ENCODE measurements around the gene LYAR. TPM values are rescaled to one million over a fixed set of nuclear protein-coding genes. Genes with fewer than 3 reads are reported as not detected.
A peak's percentile ranks its signal among the peaks of the same experiment; 100 is the strongest.

The LYAR gene
- total RNA-seq, 6 experiments from 2014 or later, result 11.9 to 19.3 (median 15.7) TPM

DNA sequence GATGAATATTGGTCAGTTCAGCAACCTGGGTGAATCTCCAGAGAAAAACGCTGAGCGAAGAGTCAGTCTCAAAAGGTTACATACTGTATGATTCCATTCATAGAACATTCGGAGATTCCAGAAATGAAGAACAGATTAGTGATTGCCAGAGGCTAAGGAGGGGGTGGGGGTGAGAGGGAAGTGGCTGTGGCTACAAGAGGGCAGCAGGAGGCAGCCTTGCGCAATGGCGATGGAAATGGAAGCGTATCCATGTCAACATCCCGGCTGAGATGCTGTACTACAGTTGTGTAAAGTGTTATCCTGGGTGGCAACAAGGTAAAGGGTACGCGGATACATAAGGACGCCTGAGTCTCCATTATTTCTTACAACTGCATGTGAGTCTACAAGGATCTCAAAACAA, 18.0 kb downstream of the LYAR start:
- H3K9me3 Mint-ChIP-seq, result no peaks in the 10 kb centered on the region
- H3K36me3 Mint-ChIP-seq (ENCODE audit: low read depth), result peaks cover 11% of the 10 kb centered on the region
- H3K27me3 Mint-ChIP-seq (ENCODE audit: insufficient read depth), result no peaks in the 10 kb centered on the region; the same call in none of the 2 replicates
- no peak for DNase-seq
- H3K4me1 Mint-ChIP-seq (ENCODE audit: low read depth), result peaks cover 18% of the 10 kb centered on the region
- H3K27ac Mint-ChIP-seq, result no peak overlapping the region
- TF ChIP-seq, protein P1, sequence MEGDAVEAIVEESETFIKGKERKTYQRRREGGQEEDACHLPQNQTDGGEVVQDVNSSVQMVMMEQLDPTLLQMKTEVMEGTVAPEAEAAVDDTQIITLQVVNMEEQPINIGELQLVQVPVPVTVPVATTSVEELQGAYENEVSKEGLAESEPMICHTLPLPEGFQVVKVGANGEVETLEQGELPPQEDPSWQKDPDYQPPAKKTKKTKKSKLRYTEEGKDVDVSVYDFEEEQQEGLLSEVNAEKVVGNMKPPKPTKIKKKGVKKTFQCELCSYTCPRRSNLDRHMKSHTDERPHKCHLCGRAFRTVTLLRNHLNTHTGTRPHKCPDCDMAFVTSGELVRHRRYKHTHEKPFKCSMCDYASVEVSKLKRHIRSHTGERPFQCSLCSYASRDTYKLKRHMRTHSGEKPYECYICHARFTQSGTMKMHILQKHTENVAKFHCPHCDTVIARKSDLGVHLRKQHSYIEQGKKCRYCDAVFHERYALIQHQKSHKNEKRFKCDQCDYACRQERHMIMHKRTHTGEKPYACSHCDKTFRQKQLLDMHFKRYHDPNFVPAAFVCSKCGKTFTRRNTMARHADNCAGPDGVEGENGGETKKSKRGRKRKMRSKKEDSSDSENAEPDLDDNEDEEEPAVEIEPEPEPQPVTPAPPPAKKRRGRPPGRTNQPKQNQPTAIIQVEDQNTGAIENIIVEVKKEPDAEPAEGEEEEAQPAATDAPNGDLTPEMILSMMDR (IDR thresholded peaks at IDR 0.05), result peak; percentile 15
- no peak overlapping the region for H3K4me3 Mint-ChIP-seq

DNA sequence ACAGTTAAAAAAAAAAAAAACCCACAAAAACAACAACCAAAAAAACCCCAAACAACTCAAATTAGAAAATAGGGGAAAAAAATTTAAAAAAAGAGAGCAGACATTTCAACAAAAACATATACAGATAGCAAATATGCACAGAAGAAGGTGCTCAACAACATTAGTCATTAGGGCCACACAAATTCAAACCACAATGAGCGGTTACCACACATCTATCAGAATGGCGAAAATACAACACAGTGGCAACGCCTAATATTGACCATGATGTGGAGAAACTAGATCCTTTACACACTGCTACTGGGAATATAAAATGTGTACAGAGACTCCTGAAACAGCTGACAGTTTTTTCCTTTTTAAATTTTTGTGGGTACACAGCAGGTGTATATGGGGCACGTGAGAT, 19.4 kb downstream of the LYAR start:
- Mint-ChIP-seq H3K9me3 (no peaks in the 10 kb centered on the region), H3K27me3 (ENCODE audit: insufficient read depth) (peaks cover 2% of the 10 kb centered on the region), H3K4me1 (ENCODE audit: low read depth) (peaks cover 18% of the 10 kb centered on the region), H3K36me3 (ENCODE audit: low read depth) (peaks cover 11% of the 10 kb centered on the region), H3K4me3 (no peak overlapping the region), H3K27ac (no peak overlapping the region)
- TF ChIP-seq, protein P1 (IDR thresholded peaks at IDR 0.05), result no peak
- DNase-seq, result no peak

GRCh38 chr4:4269856-4270255, 20.1 kb downstream of the LYAR start:
- H3K27ac Mint-ChIP-seq, result peak overlapping the region; percentile 34; the same call in 1 of the 2 replicates
- no peaks in the 10 kb centered on the region for H3K9me3 Mint-ChIP-seq
- TF ChIP-seq, protein P1 (IDR thresholded peaks at IDR 0.05), result no peak
- H3K27me3 Mint-ChIP-seq (ENCODE audit: insufficient read depth), result peaks cover 2% of the 10 kb centered on the region
- H3K4me3 Mint-ChIP-seq, result no peak overlapping the region
- peaks cover 18% of the 10 kb centered on the region for H3K4me1 Mint-ChIP-seq (ENCODE audit: low read depth)
- H3K36me3 Mint-ChIP-seq (ENCODE audit: low read depth), result peaks cover 11% of the 10 kb centered on the region
- DNase-seq, result no peak

DNA sequence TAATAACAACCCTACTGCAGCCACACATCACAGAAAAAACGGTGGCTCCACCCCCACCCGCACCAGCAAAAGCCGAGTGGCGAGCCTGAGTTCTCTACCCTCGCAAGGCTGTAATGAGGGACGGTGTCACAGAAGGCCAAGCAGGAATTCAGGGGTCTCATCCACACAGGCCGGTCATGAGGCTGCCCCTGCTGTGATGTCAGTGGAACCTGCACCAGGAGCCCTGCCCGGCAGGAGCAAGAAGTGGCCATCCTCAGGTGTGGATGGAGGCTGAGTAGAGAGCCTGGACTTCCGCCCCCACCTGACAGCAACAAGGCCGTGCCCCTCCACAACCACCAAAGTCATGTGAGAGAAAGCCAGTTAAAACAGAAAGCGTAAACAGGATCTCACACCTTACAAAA, 20.6 kb downstream of the LYAR start:
- H3K36me3 Mint-ChIP-seq (ENCODE audit: low read depth), result peaks cover 6% of the 10 kb centered on the region
- H3K9me3 Mint-ChIP-seq, result no peaks in the 10 kb centered on the region
- no peak overlapping the region for H3K27ac Mint-ChIP-seq

GRCh38 chr4:4268776-4269175, 21.2 kb downstream of the LYAR start:
- Mint-ChIP-seq H3K36me3 (ENCODE audit: low read depth) (0 out of 2 replicates have a peak, but pooled peaks cover 3% of the 10 kb centered on the region), H3K27ac (no peak overlapping the region; the same call in 1 of the 2 replicates), H3K4me1 (ENCODE audit: low read depth) (peaks cover 18% of the 10 kb centered on the region), H3K9me3 (no peaks in the 10 kb centered on the region), H3K4me3 (no peak overlapping the region), H3K27me3 (ENCODE audit: insufficient read depth) (peaks cover 8% of the 10 kb centered on the region)
- TF ChIP-seq, protein P1 (IDR thresholded peaks at IDR 0.05), result no peak
- no peak for DNase-seq

More for the DNA sequence above, 20.6 kb downstream of the LYAR start:
- Mint-ChIP-seq H3K4me1 (ENCODE audit: low read depth) (peaks cover 18% of the 10 kb centered on the region), H3K27me3 (ENCODE audit: insufficient read depth) (peaks cover 6% of the 10 kb centered on the region), H3K4me3 (no peak overlapping the region)
- no peak for DNase-seq
- TF ChIP-seq, protein P1 (IDR thresholded peaks at IDR 0.05), result no peak

DNA sequence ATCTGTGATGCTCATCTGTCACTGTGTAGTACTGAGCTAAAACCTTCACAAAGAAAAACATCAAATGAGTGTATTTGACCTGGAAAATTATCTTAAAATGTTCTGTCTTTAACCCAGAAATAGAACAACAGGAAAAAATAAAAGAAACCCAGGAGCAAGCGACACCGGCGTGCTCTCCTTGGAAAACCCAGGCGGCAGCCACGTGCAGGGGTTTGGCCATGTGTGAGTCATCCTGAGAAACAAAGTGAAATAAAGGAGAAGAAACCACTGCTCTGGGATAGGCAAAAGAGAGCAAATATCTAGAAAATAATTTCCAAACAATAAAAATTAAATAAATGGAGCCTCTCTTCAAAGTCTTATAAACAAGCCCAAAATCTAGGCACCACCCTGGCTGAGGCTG, 22.0 kb downstream of the LYAR start:
- no peak for DNase-seq
- H3K4me3 Mint-ChIP-seq, result no peak overlapping the region
- H3K9me3 Mint-ChIP-seq, result no peaks in the 10 kb centered on the region
- TF ChIP-seq, protein P1 (IDR thresholded peaks at IDR 0.05), result no peak
- peaks cover 18% of the 10 kb centered on the region for H3K4me1 Mint-ChIP-seq (ENCODE audit: low read depth)
- no peaks in the 10 kb centered on the region for H3K36me3 Mint-ChIP-seq (ENCODE audit: low read depth)
- no peak overlapping the region for H3K27ac Mint-ChIP-seq
- peaks cover 13% of the 10 kb centered on the region for H3K27me3 Mint-ChIP-seq (ENCODE audit: insufficient read depth)

Measured in HFFc6 (cell line).